ENCODE data around the gene SAA2. TPM values are rescaled to one million over a fixed set of nuclear protein-coding genes. Genes with fewer than 3 reads are reported as not detected.
"Not testable (repeated sequence)": the region's sequence is repeated elsewhere in the genome, so short reads cannot be mapped to it uniquely, and the experiment has no call there.

SAA2 gene
- total RNA-seq, 1 donor from 2014 or later: not detected

DNA sequence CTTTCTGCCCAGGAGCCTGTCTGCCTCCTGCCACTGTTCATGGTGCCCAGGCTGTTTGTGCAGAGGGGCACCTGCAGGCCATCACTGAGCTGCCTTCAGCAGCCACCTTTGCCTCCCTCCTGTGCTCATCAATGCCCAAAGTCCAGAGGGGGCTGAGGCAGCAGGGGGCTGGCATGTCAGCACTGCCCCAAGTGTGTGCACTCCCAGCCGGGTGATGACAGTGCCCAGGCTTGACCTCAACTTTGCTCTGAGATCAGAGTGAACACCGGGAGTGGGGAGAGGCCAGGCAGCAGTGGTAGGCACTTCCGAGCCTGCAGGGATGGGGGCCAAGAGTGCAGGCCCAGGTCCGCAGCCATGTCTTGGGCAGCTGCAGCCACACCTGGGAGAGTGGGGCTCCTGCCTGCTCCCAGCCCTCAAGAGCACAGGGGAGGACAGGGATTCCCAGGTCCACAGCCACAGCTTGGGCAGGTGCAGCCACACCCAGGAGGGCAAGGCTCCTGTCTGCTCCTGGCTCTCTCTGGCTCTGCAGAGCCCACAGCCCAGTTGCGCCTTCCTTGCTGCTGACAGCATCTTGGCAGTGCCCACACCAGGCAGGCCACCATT, 27.1 kb downstream of the SAA2 start:
- TF ChIP-seq CTCF (conservative IDR thresholded peaks at IDR 0.05): no peak
- Mint-ChIP-seq H3K27me3 (peaks cover 24% of the 10 kb centered on the region), H3K4me1 (ENCODE audit: unreplicated experiment) (no peaks in the 10 kb centered on the region), H3K9me3 (no peaks in the 10 kb centered on the region), H3K4me3 (no peak overlapping the region), H3K36me3 (no peaks in the 10 kb centered on the region), H3K27ac (no peak overlapping the region)
- DNase-seq (ENCODE audit: extremely low spot score, unreplicated experiment): no peak

GRCh38 chr11:18209058-18209457, 39.4 kb downstream of the SAA2 start:
- Mint-ChIP-seq H3K36me3 (no peaks in the 10 kb centered on the region), H3K27ac (no peak overlapping the region), H3K9me3 (no peaks in the 10 kb centered on the region), H3K4me1 (ENCODE audit: unreplicated experiment) (no peaks in the 10 kb centered on the region), H3K27me3 (peaks cover 6% of the 10 kb centered on the region), H3K4me3 (no peak overlapping the region)
- no peak for TF ChIP-seq CTCF (conservative IDR thresholded peaks at IDR 0.05)
- DNase-seq (ENCODE audit: extremely low spot score, unreplicated experiment): no peak

- H3K36me3 Mint-ChIP-seq: no peaks in the 10 kb centered on the region
- no peak for TF ChIP-seq CTCF (conservative IDR thresholded peaks at IDR 0.05)
- no peaks in the 10 kb centered on the region for H3K4me1 Mint-ChIP-seq (ENCODE audit: unreplicated experiment)
- H3K9me3 Mint-ChIP-seq: no peaks in the 10 kb centered on the region
- DNase-seq (ENCODE audit: extremely low spot score, unreplicated experiment): no peak
- H3K27me3 Mint-ChIP-seq: peaks cover 17% of the 10 kb centered on the region
- no peak overlapping the region for H3K4me3 Mint-ChIP-seq
- H3K27ac Mint-ChIP-seq: no peak overlapping the region
These were observed 43.7 kb downstream of the SAA2 start for GRCh38 chr11:18204771-18205170.

GRCh38 chr11:18204220-18204619, 44.2 kb downstream of the SAA2 start:
- Mint-ChIP-seq H3K9me3 (no peaks in the 10 kb centered on the region), H3K4me3 (no peak overlapping the region), H3K4me1 (ENCODE audit: unreplicated experiment) (no peaks in the 10 kb centered on the region), H3K27me3 (peaks cover 17% of the 10 kb centered on the region), H3K36me3 (no peaks in the 10 kb centered on the region), H3K27ac (no peak overlapping the region)
- no peak for TF ChIP-seq CTCF (conservative IDR thresholded peaks at IDR 0.05)
- no peak for DNase-seq (ENCODE audit: extremely low spot score, unreplicated experiment)

DNA sequence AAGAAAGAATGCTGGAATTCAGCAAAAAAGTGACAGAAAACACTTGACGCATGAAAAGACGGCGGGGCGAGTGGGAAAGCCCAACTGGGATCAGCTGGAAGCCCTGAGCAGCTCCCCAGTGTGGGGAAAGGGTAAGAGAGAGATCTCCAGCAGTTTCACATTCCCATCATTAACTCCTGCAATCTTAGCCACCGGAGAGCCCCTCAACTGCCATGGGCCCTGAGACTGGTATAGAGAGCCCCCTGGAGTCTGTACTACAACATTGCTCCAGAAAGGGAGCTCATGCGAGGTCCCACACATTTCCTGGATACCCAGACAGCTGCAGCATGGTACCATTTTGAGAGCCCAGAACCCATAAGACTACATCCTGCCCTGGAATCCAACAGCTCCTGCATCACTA, 44.7 kb downstream of the SAA2 start:
- H3K4me3 Mint-ChIP-seq: no peak overlapping the region
- no peak for DNase-seq (ENCODE audit: extremely low spot score, unreplicated experiment)
- no peaks in the 10 kb centered on the region for H3K9me3 Mint-ChIP-seq

DNA sequence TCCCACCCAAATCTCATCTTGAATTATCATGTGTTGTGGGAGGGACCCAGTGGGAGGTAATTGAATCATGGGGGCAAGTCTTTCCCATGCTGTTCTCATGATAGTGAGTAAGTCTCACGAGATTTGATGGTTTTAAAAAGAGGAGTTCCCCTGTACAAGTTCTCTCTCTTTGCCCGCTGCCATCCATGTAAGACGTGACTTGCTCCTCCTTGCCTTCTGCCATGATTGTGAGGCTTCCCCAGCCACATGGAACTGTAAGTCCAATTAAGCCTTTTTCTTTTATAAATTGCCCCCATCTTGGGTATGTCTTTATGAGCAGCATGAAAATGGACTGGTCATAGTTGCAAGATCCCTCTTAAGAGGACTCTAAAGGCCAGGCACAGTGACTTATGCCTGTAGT, 50.7 kb downstream of the SAA2 start:
- H3K27ac Mint-ChIP-seq; DNase-seq (ENCODE audit: extremely low spot score, unreplicated experiment); H3K4me1 Mint-ChIP-seq (ENCODE audit: unreplicated experiment); H3K36me3 Mint-ChIP-seq; H3K9me3 Mint-ChIP-seq; H3K4me3 Mint-ChIP-seq: not testable (repeated sequence)
- H3K27me3 Mint-ChIP-seq: peaks cover 27% of the 10 kb centered on the region

More for the DNA sequence above, 44.7 kb downstream of the SAA2 start:
- H3K27ac Mint-ChIP-seq: no peak overlapping the region
- TF ChIP-seq CTCF (conservative IDR thresholded peaks at IDR 0.05): peak; percentile 73
- no peaks in the 10 kb centered on the region for H3K36me3 Mint-ChIP-seq
- peaks cover 17% of the 10 kb centered on the region for H3K27me3 Mint-ChIP-seq
- no peaks in the 10 kb centered on the region for H3K4me1 Mint-ChIP-seq (ENCODE audit: unreplicated experiment)
